GM21723 (cell line): ENCODE results near the gene CISH.
A peak's percentile ranks its signal among the peaks of the same experiment; 100 is the strongest.

Experiments
- ATAC-seq: cut with Tn5 transposase; IDR thresholded peaks from one replicate; pipeline ENCODE4 v1.9.1; 2021; ENCODE audit warnings: mild to moderate bottlenecking, moderate library complexity; ENCODE audit not compliant: unreplicated experiment

The CISH gene

DNA sequence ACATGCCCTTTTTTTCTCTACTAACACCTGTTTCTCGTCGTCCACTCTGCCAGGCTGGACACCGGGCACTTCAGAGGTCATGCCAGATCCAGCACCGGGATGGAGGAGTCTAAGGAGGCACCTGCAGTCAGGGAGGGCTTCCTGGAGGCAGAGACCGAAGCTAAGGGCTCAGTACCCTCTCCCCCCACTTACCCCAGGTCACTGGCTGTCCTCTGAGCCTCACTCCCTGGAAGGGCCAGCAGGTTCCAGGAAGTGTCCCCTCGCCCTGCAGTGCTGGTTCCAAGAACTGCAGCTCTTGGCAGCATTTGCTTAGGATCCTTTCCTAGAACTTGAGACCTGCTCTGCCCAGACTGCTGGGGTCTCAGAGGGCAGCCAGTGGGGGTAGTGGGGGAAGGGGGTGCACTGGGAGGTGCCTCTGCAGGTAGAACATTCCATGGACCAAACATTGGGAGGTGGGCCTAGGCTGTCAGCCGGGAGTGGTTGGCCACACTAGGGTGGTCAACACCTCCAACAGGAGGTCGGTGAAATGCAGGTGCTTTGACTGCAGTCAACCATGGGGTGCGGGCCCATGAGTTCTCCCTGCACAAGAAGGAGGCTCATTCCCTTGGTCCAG is 11.3 kb downstream of the CISH start:
- ATAC-seq: no peak

GRCh38 chr3:50599716-50600118 is 11.9 kb downstream of the CISH start:
- ATAC-seq: no peak

DNA sequence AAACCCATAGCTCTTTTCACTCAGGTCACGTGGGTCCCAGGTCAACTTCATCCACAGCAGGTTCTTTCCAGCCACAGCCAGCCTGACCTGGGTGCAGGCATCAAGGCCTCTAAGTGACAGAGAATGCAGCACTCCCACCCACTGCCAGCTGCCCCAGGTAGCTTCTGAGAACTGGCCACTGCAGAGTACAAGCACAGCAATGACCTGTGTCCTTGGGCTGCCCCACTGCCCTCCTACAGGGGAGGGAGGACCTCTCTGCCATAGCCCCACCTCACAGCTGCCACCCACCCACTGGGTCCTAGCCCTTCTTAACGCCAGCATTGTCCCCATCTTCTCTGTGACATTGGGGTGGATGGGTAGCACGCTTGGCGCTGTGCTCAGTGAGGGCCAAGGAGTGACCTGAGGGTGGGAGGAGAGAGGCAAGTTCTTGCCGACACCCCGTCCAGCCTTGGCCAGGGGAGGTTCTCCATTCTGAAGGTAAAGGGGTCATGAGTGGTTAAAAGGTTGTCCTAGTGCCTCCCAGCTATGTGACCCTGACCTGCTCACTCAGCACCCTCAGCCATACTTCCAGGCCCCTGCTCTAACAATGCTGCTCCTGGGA is 12.4 kb downstream of the CISH start:
- ATAC-seq: no peak

GRCh38 chr3:50594253-50594785 is 17.3 kb downstream of the CISH start:
- no peak for ATAC-seq

DNA sequence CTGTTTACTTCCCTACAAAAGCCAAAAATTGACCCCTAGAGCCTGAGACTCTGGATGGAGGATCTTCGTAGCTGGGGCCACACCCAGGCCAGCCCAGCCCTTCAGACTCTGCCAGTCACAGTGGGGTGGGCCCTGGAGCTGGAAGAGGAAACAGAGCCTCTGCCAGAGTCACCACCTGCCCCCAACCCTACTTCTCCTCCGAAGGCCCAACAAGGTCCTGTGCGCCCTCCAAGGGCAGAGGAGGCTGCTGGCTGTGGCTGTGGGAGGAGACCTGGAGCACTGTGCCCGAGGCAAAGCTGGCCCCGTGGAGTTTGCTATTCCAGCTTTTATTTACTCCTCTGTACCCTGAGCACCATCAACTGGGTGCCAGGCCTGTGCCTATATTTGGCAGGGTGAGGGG is 19.0 kb downstream of the CISH start:
- no peak for ATAC-seq

DNA sequence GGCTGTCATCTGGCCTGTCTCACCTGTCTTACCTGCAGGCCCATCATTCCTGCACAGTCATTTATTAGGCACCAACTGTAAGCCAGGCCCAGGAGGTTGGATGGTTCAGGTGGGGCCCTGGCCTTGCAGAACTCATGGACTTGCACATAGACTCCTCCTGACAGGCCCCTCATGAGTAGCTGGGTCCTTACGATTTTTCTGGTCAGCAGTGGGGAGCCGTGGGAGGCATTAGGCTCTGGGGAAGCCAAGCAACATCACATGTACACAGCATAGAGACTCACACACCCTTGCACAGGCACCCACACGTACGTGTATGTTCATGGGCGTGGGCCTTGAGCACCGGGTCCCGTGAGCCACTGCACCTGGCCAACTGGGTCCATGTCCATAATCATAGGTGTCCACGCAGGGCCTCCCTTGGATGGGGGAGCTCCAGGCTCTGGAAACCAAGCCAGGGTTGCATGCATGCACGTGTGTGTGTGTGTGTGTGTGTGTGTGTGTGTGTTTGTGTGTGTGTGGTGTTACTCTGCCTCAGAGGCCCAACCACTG is 20.3 kb downstream of the CISH start:
- no peak for ATAC-seq

DNA sequence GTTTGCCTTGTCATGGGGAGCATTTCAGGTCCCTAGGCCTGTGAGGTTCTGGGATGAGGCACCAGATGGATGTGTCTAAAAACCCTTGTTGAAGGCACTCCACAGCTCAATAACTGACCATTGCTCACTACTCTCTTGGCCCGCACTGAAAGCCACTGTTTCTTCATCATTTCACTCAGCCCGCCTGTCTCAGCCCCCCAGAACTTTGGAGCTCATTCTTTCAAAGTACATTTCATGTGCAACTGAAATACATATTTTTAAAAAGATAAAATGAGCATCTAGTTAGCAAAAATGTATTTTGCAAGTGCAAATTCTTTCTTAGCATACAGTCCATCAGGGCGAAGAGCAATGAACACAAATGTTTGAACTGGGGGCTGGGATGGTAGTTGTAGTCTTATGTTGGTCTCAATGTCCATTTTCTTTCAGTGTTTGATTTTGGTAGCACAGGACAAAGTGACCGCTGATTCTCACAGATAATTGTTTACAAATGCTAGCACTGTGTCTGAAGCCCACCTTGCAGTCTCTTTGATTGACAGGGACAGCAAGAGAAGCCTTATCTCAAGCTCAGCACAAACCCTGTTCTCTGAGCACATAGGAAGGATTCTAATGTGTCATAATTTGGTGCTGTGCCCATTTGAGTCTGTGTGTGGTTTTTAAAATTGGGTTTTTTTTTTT is 22.7 kb downstream of the CISH start:
- ATAC-seq: no peak

DNA sequence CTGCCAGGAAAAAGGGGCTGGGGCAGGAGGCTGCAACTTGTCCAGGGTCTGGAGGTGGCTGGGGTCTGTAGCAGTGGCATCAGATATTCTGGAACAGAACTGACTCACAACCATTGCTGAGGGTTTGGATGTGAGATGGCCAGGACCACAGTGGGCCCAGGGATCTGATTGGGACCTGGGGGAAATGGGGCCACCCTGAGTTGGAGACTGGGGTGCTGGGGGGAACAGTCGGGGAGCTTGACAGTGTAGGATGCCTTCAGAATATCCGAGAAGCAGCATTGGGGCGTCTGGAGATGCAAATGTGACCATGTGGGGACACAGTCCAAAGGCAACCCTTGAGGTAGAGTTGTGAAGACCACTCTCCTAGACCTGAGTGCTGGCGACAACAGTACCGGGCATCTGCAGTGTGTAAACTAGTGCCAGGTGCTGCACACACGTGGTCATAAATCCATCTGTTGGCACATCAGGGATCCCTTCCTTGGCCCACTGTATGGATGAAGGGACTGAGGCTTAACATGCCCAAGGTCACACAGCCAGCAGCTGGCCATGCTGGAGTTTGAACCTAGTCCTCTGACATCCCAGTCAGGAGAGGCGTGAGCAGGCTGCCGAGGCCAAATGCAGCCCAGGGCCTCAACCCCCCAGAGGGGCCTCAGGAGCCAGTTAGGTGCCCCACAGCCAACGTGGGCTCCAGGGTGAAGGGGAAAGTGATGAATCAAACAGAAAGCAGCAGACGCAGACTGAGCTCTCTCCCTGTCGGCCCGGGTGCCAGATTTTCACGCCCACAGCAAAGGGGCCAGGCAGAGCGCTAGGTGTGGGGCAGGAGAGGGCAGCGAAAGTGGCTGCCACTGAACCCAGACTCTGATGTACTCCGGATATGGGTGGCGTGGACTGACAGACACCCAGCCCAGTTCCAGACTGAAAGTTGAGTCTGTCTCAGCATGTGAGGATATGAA is 23.5 kb downstream of the CISH start:
- peak; percentile 29 for ATAC-seq

- no peak for ATAC-seq
Observed at GRCh38 chr3:50587373-50587772, 24.2 kb downstream of the CISH start.

DNA sequence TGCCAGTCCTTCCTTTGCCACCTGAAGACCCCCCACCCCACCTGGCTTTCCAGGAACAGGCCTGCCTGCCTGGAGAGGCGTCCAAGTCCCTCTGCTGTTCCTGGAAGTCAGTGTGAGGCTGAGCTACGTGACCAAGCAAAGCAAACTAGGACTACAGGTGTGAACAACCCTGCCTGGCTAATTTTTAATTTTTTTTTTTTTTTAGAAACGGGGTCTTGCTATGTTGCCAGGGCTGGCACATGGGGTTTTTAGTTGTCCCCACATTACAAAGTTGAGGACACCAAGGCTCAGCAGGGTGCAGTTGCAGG is 24.9 kb downstream of the CISH start:
- no peak for ATAC-seq

GRCh38 chr3:50585919-50586762 is 25.4 kb downstream of the CISH start:
- no peak for ATAC-seq

DNA sequence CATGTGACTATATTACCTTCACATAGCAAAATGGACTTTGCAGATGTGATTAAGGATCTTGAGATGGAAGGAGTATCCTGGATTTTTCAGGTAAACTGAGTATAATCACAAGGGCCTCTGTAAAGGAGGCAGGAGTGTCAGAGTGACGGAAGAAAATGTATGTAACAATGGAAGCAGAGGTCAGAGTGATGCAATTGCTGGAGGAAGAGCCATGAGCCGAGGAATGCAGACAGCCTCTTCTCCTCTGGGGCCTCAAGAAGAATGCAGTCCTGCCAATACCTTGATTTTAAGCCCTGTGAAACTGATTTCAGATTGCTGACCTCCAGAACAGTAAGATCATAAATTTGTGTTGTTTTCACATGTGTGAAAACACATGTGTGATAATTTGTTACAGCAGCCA is 27.2 kb downstream of the CISH start:
- ATAC-seq: no peak

GRCh38 chr3:50583897-50584296 is 27.7 kb downstream of the CISH start:
- ATAC-seq: no peak

GRCh38 chr3:50582083-50582482 is 29.5 kb downstream of the CISH start:
- ATAC-seq: no peak

- ATAC-seq: no peak
Observed at GRCh38 chr3:50581459-50581842, 30.1 kb downstream of the CISH start.

DNA sequence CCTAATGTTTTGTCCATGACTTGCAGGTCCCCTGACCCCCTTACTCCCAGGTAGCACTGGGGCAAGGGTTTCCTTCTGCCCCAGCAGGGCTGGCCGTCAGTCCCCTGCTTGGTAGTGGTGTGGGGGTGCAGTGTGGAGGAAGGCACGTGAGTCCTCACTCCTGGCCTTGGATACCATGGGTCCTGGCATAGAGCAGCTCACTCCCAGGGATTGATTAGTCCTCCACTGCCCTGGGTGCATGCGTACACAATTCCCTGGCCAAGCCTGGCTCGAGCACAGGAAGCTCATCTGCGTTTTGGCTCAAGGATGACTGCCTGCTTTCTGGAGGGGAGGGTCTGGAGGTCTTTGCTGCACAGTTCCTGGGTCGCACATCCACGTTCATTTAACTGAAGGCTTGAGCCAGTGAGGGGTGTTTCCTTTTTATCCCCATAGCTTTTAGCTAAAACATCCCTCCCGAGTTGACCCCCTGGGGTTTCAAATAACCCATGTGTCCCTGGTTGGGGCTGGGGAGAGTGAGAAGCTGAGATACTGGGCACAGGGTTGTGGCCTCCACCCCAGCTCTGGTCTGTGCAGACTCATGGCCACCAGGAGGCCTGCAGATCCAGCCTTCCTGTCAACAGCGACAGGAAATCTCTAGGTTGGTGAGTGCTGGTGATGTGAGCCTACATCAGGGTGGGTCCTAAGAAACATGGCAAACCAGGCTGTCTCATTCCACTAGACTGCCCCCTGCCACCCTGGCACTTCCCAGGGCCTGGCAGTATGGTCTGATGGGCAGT is 30.7 kb downstream of the CISH start:
- no peak for ATAC-seq

DNA sequence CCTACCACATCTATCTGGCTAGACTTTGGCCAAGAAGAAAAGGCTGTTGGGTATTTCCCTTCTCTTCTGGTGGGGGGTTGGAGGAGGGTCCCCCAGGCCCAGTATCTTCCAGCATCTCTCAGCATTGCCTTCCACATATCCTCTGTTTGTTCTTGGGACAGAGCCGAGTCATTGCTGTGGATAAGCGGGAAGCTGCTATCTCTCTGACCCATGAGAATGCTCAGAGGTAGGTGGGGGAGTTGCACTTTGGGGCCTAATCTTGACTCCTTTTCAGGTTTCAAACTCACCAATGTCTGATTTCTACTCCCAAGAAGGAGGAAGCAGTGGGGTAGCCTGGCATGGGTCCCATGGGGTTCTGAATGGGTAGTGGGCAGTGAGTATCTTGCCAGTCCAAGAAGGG is 34.2 kb downstream of the CISH start:
- ATAC-seq: no peak

- no peak for ATAC-seq
Observed at GRCh38 chr3:50575372-50575771, 36.2 kb downstream of the CISH start.

GRCh38 chr3:50574444-50574831 is 37.1 kb downstream of the CISH start:
- no peak for ATAC-seq
